Activated T-helper 1 cell treated with anti-CD3 and anti-CD28 coated beads, Interleukin-2, amount 50 U/mL, for 16 hours (primary cell): ENCODE measurements around the gene ATP10B.
"Not testable (repeated sequence)": the region's sequence is repeated elsewhere in the genome, so short reads cannot be mapped to it uniquely, and the experiment has no call there.

ENCODE experiments used
- DNase-seq, 2 donors: peaks; one replicate each; pipeline ENCODE4 v3.0.0-alpha.2; 2020; ENCODE audit warnings: low read depth in 1 of 2, low spot score in 1 of 2

Gene ATP10B

GRCh38 chr5:160757194-160757593 lies 94.8 kb downstream of the ATP10B start:
- no peak for DNase-seq

GRCh38 chr5:160750938-160751657 lies 100.9 kb downstream of the ATP10B start:
- no peak for DNase-seq

GRCh38 chr5:160749682-160750081 lies 102.3 kb downstream of the ATP10B start:
- no peak for DNase-seq

GRCh38 chr5:160749026-160749425 lies 103.0 kb downstream of the ATP10B start:
- DNase-seq, result no peak

GRCh38 chr5:160747987-160748386 lies 104.0 kb downstream of the ATP10B start:
- DNase-seq, result no peak

GRCh38 chr5:160747559-160747958 lies 104.5 kb downstream of the ATP10B start:
- DNase-seq, result no peak

GRCh38 chr5:160744268-160745101 lies 107.5 kb downstream of the ATP10B start:
- DNase-seq, result no peak

GRCh38 chr5:160743027-160743426 lies 109.0 kb downstream of the ATP10B start:
- DNase-seq, result no peak

- DNase-seq, result no peak
Observed at GRCh38 chr5:160742446-160742845, 109.6 kb downstream of the ATP10B start.

- DNase-seq, result no peak
Observed at GRCh38 chr5:160727296-160727997, 124.6 kb downstream of the ATP10B start.

GRCh38 chr5:160726721-160727120 lies 125.3 kb downstream of the ATP10B start:
- no peak for DNase-seq

- DNase-seq, result no peak
Observed at GRCh38 chr5:160720822-160721221, 131.2 kb downstream of the ATP10B start.

GRCh38 chr5:160715508-160715907 lies 136.5 kb downstream of the ATP10B start:
- not testable (repeated sequence) for DNase-seq

GRCh38 chr5:160703547-160704189 lies 148.3 kb downstream of the ATP10B start:
- no peak for DNase-seq

GRCh38 chr5:160702934-160703333 lies 149.1 kb downstream of the ATP10B start:
- DNase-seq, result no peak

- no peak for DNase-seq
Observed at GRCh38 chr5:160702311-160702803, 149.7 kb downstream of the ATP10B start.

GRCh38 chr5:160701403-160701802 lies 150.6 kb downstream of the ATP10B start:
- no peak for DNase-seq

GRCh38 chr5:160699301-160699700 lies 152.7 kb downstream of the ATP10B start:
- DNase-seq, result no peak

- DNase-seq, result no peak
Observed at GRCh38 chr5:160697281-160697680, 154.7 kb downstream of the ATP10B start.

GRCh38 chr5:160694896-160695295 lies 157.1 kb downstream of the ATP10B start:
- DNase-seq, result no peak

- no peak for DNase-seq
Observed at GRCh38 chr5:160693831-160694465, 158.1 kb downstream of the ATP10B start.
